ENCODE data around the gene CRADD. TPM values are rescaled to one million over a fixed set of nuclear protein-coding genes. Genes with fewer than 3 reads are reported as not detected.

The CRADD gene
- total and polyA plus RNA-seq, 10 of the 15 experiments (the other 5 are each of a cell fraction or from before 2014, with no cell fraction given) = 7.6 to 15.5 (median 11.7) TPM

DNA sequence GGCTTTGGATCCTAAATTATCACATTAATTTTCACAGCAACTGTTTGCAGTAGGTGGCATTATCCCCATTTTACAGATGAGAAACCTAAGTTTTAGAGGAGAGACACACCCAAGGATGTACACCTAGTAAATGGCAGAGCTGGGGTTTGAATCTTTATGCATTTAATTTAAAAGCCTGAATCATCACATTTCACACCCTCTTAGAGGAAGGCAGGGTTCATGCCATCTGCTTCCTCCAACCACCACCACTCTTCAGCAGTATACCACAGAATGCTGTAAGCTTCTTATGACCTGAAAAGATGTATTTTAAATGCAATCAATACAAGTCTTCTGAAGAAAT, 90.3 kb downstream of the CRADD start:
- no peak for DNase-seq (ENCODE audit: low read depth, low spot score)
- in situ Hi-C loops (cut with MboI) (no loop called here), intact Hi-C loops (cut with micrococcal nuclease; ENCODE audit: unreplicated experiment) (loop anchor here (1.0 to 5.0 kb wide), 2 partner anchors 210 to 334 kb away; no protein-coding TSS in a partner anchor)
- no peak for FAIRE-seq
- RAD21 ChIA-PET (ENCODE audit: unreplicated experiment) = interaction anchor here (1.1 to 2.8 kb wide), 4 partner anchors 197 to 335 kb away, joined by 3 to 41 read pairs (median 3); no protein-coding TSS in a partner anchor
- no peaks in the 10 kb centered on the region for H3K4me1 ChIP-seq (ENCODE audit: control insufficient read depth, insufficient read depth, low read length)
- H3K79me2 ChIP-seq (ENCODE audit: control insufficient read depth, insufficient read depth, low read length) = no peaks in the 10 kb centered on the region
- no peak overlapping the region for H3K27ac ChIP-seq (ENCODE audit: control insufficient read depth, insufficient read depth)
- H2AFZ ChIP-seq (ENCODE audit: control insufficient read depth, low read depth, low read length) = no peak overlapping the region
- no peaks in the 10 kb centered on the region for H3K27me3 ChIP-seq (replicated peaks in 1 of 2; ENCODE audit: control insufficient read depth in 2 of 2, insufficient read depth in 2 of 2, low read length in 1 of 2)
- BruUV-seq (replicated peaks) = no TSS peak
- no peak overlapping the region for H3K4me2 ChIP-seq (ENCODE audit: control insufficient read depth, insufficient read depth)
- no peak overlapping the region for H3K9ac ChIP-seq (ENCODE audit: control insufficient read depth, insufficient read depth, low read length)
- CTCF ChIA-PET = interaction anchor here (0.8 to 6.3 kb wide), 6 partner anchors 8 to 334 kb away, joined by 3 to 81 read pairs (median 4); no protein-coding TSS in a partner anchor
- SMC1A ChIA-PET (ENCODE audit: uncharacterized antibody, unreplicated experiment) = interaction anchor here (1.1 to 5.1 kb wide), 4 partner anchors 36 to 334 kb away, joined by 3 to 46 read pairs (median 5); no protein-coding TSS in a partner anchor
- H3K9me3 ChIP-seq (replicated peaks; ENCODE audit: control insufficient read depth, insufficient read depth, low read length) = no peaks in the 10 kb centered on the region
- peak; percentile 33; the same call in 1 of the 3 replicates for ATAC-seq
- H3K4me3 ChIP-seq = no peak overlapping the region
- TF ChIP-seq SMARCA5 (IDR thresholded peaks at IDR 0.05) (no peak), TCF7 (IDR thresholded peaks at IDR 0.05; ENCODE audit: borderline replicate concordance) (no peak), STAT1 (conservative IDR thresholded peaks at IDR 0.05) (no peak), NFYA (IDR thresholded peaks at IDR 0.05; ENCODE audit: borderline replicate concordance, low read depth, low read length) (no peak), BHLHE40 (IDR thresholded peaks at IDR 0.05; ENCODE audit: borderline replicate concordance in 1 of 2, low read depth in 2 of 2, low read length in 1 of 2) (no peak), SPI1 (IDR thresholded peaks at IDR 0.05; ENCODE audit: borderline replicate concordance, insufficient read depth, low read depth, low read length) (no peak), YY1 (IDR thresholded peaks at IDR 0.05; ENCODE audit: low read depth, low read length) (no peak), JUND (IDR thresholded peaks at IDR 0.05; ENCODE audit: low read depth, low read length) (no peak), CBFB (IDR thresholded peaks at IDR 0.05; ENCODE audit: low read depth) (no peak)
- TF ChIP-seq, protein P1, sequence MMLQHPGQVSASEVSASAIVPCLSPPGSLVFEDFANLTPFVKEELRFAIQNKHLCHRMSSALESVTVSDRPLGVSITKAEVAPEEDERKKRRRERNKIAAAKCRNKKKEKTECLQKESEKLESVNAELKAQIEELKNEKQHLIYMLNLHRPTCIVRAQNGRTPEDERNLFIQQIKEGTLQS (IDR thresholded peaks at IDR 0.05; ENCODE audit: borderline replicate concordance, extremely low read depth, low read depth, low read length) = no peak
- TF ChIP-seq, protein P2, sequence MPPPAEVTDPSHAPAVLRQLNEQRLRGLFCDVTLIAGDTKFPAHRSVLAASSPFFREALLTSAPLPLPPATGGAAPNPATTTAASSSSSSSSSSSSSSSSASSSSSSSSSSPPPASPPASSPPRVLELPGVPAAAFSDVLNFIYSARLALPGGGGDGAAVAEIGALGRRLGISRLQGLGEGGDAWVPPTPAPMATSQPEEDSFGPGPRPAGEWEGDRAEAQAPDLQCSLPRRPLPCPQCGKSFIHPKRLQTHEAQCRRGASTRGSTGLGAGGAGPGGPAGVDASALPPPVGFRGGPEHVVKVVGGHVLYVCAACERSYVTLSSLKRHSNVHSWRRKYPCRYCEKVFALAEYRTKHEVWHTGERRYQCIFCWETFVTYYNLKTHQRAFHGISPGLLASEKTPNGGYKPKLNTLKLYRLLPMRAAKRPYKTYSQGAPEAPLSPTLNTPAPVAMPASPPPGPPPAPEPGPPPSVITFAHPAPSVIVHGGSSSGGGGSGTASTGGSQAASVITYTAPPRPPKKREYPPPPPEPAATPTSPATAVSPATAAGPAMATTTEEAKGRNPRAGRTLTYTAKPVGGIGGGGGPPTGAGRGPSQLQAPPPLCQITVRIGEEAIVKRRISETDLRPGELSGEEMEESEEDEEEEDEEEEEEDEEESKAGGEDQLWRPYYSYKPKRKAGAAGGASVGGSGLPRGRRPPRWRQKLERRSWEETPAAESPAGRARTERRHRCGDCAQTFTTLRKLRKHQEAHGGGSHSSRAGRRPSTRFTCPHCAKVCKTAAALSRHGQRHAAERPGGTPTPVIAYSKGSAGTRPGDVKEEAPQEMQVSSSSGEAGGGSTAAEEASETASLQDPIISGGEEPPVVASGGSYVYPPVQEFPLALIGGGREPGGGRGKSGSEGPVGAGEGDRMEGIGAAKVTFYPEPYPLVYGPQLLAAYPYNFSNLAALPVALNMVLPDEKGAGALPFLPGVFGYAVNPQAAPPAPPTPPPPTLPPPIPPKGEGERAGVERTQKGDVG (CRISPR knock-in tag; IDR thresholded peaks at IDR 0.05) = no peak
- H4K20me1 ChIP-seq (ENCODE audit: control insufficient read depth, insufficient read depth) = no peaks in the 10 kb centered on the region
- no peaks in the 10 kb centered on the region for H3K36me3 ChIP-seq (ENCODE audit: control insufficient read depth in 2 of 2, insufficient read depth in 2 of 2, low read length in 1 of 2)
- POLR2A ChIA-PET = no interaction called here

Measured in GM12878 (cell line).